Measurements from ENCODE around the gene ATP2B2. TPM values are rescaled to one million over a fixed set of nuclear protein-coding genes. Genes with fewer than 3 reads are reported as not detected.

Gene ATP2B2
- total and polyA plus RNA-seq, 2 of the 8 experiments (the other 6 are each of a cell fraction or from before 2014, with no cell fraction given) = 0.14 to 1.2 TPM

- Histone ChIP-seq H2BK120ac (replicated peaks; ENCODE audit: low read depth, low read length) (no peak overlapping the region), H3K27me3 (replicated peaks in 1 of 4; ENCODE audit: control insufficient read depth in 3 of 4, extremely low read depth in 1 of 4, insufficient read depth in 3 of 4, low read length in 3 of 4) (no peaks in the 10 kb centered on the region), H3K36me3 (ENCODE audit: control insufficient read depth in 2 of 4, insufficient read depth in 4 of 4, low read length in 3 of 4) (peaks cover 0 to 32% (median 16%) of the 10 kb centered on the region in 4 experiments), H3K4ac (replicated peaks; ENCODE audit: insufficient read length, low read depth, low read length) (no peak overlapping the region), H3K79me2 (ENCODE audit: control insufficient read depth in 1 of 2, insufficient read depth in 2 of 2, low read length in 2 of 2) (peaks cover 0 to 21% of the 10 kb centered on the region in 2 experiments; a peak in 2 of 4 replicates), H3K4me2 (ENCODE audit: insufficient read depth in 1 of 2, low read depth in 2 of 2, low read length in 2 of 2) (no peak overlapping the region), H3K9ac (replicated peaks in 1 of 4; ENCODE audit: extremely low read depth in 1 of 4, low read depth in 3 of 4, low read length in 3 of 4) (no peak overlapping the region), H3K9me3 (ENCODE audit: insufficient read depth in 2 of 2, low read depth in 1 of 2, low read length in 1 of 2) (no peaks in the 10 kb centered on the region), H4K8ac (ENCODE audit: extremely low read depth, insufficient read depth, low read length) (no peak overlapping the region), H2BK5ac (ENCODE audit: low read depth, low read length) (no peak overlapping the region), H2AK5ac (ENCODE audit: low read depth, low read length) (no peak overlapping the region), H3K18ac (ENCODE audit: extremely low read depth, low read length) (no peak overlapping the region), H4K5ac (ENCODE audit: insufficient read length, low read depth, low read length) (no peak overlapping the region), H3K23me2 (ENCODE audit: low read depth, low read length) (no peaks in the 10 kb centered on the region), H3K27ac (ENCODE audit: low read depth, low read length) (no peak overlapping the region), H2BK15ac (ENCODE audit: low read length) (no peak overlapping the region), H3K56ac (replicated peaks; ENCODE audit: insufficient read length, low read depth, low read length) (no peak overlapping the region), H4K91ac (replicated peaks; ENCODE audit: insufficient read length, low read length) (no peak overlapping the region), H3K23ac (ENCODE audit: insufficient read length) (no peak overlapping the region), H3K79me1 (ENCODE audit: low read depth, low read length) (peaks cover 3% of the 10 kb centered on the region; the same call in 1 of the 2 replicates), H2AFZ (ENCODE audit: low read length) (no peak overlapping the region), H3K4me3 (ENCODE audit: extremely low read depth in 1 of 4, insufficient read depth in 2 of 4, low read depth in 3 of 4, low read length in 4 of 4) (no peak overlapping the region), H3K14ac (ENCODE audit: insufficient read length) (no peak overlapping the region), H2BK20ac (ENCODE audit: low read length) (no peak overlapping the region), H4K20me1 (replicated peaks in 1 of 2; ENCODE audit: control insufficient read depth in 1 of 2, insufficient read depth in 2 of 2, low read length in 2 of 2) (peaks cover 0 to 13% of the 10 kb centered on the region in 2 experiments), H3K4me1 (replicated peaks in 1 of 4; ENCODE audit: control insufficient read depth in 3 of 4, insufficient read depth in 4 of 4, low read length in 3 of 4) (no peaks in the 10 kb centered on the region), H2BK12ac (ENCODE audit: low read depth, low read length) (no peak overlapping the region)
- ChIA-PET POLR2A (ENCODE audit: partially characterized antibody) (interaction anchor here (1.9 kb wide), 1 partner anchor 9 kb away, joined by 7 read pairs; no protein-coding TSS in a partner anchor), CTCF (ENCODE audit: partially characterized antibody) (no interaction called here)
- FAIRE-seq (no peak), DNase-seq (ENCODE audit: low read depth in 1 of 2, low spot score in 2 of 2) (no peak)
- 64% methylated on average over 3 of the region's 3 CpGs; no CpG with 5 or more reads in 1 of the 2 experiments for WGBS, 2 experiments (ENCODE audit: extremely low coverage in 1 of 2, insufficient coverage in 1 of 2, insufficient read length in 1 of 2, insufficient replicate concordance in 2 of 2, low coverage in 1 of 2, low lambda C conversion rate in 2 of 2, missing lambda C conversion rate in 1 of 2)
- no peak for TF ChIP-seq KDM1A (IDR thresholded peaks at IDR 0.05; ENCODE audit: borderline replicate concordance, low read length)
- no peak for TF ChIP-seq EZH2 (IDR thresholded peaks at IDR 0.05; ENCODE audit: low read depth, low read length, severe bottlenecking)
- TF ChIP-seq NANOG (IDR thresholded peaks at IDR 0.05; ENCODE audit: insufficient read depth, low read depth, low read length, poor library complexity, severe bottlenecking) = no peak
- no peak for TF ChIP-seq BRCA1 (IDR thresholded peaks at IDR 0.05; ENCODE audit: low read depth, low read length)
- TF ChIP-seq CBX5 (IDR thresholded peaks at IDR 0.05; ENCODE audit: low read depth, low read length) = no peak
- no peak for TF ChIP-seq CHD2 (IDR thresholded peaks at IDR 0.05; ENCODE audit: low read length)
- TF ChIP-seq KDM5A (IDR thresholded peaks at IDR 0.05; ENCODE audit: low read length) = no peak
Measured at GRCh38 chr3:10277115-10277625, 228.2 kb downstream of the ATP2B2 start.

All from H1 (cell line).